HCT116 (cell line): ENCODE results near the gene ITGA11. TPM values are rescaled to one million over a fixed set of nuclear protein-coding genes. Genes with fewer than 3 reads are reported as not detected.

Experiments
- ATAC-seq: fragments of 200-7000 bp; cut with Tn5 transposase; 2 replicates; pipeline ENCODE4 v1.9.1; 2020; ENCODE audit warnings: mild to moderate bottlenecking, moderate library complexity
- BruUV-seq: library from RNA; stranded (reverse); fragments of 400-500 nt; replicated peaks from 2 replicates; lab custom pipeline; 2021; lab: Mats Ljungman, UMichigan
- CTCF ChIA-PET: fragments of 300-600 bp; sonication (Branson Sonifier 250); formaldehyde crosslinking; loops from one replicate; lab custom pipeline; 2021; ENCODE audit warnings: antibody characterized with exemption; lab: Charles Lee
- POLR2A ChIA-PET: fragments of 300-600, 350-600 bp; sonication (Branson Sonifier 250); formaldehyde crosslinking; loops from one replicate; lab custom pipeline; 2021; ENCODE audit warnings: antibody characterized with exemption; lab: Charles Lee
- RAD21 ChIA-PET, 2 experiments: fragments of 300-600 bp; sonication (Branson Sonifier 250); formaldehyde crosslinking; loops; one replicate each; lab custom pipeline; 2023; ENCODE audit warnings: low total read pairs in 2 of 2; ENCODE audit not compliant: uncharacterized antibody in 2 of 2, unreplicated experiment in 2 of 2, low non-redundant PET in 1 of 2; lab: Charles Lee
- DNase-seq: peaks from one replicate; pipeline ENCODE4 v3.0.0-alpha.2; 2010; ENCODE audit warnings: low read depth, low spot score
- H2AFZ ChIP-seq: fragments of 200-600 bp; shearing (Covaris generic), sonication (generic); 2 replicates; pipeline ENCODE4 v1.6.1; 2017; ENCODE audit warnings: low read depth, mixed run types, mixed read lengths, antibody characterized with exemption, low read length; ENCODE audit not compliant: poor library complexity, severe bottlenecking
- H3K27ac ChIP-seq: 2 replicates; pipeline ENCODE4 v1.5.1; 2012; ENCODE audit warnings: low read depth, low read length
- H3K27me3 ChIP-seq: fragments of 200-600 bp; sonication (generic); 2 replicates; pipeline ENCODE4 v1.6.1; 2016; ENCODE audit warnings: mixed run types, low read length, mixed read lengths; ENCODE audit not compliant: insufficient read depth
- H3K36me3 ChIP-seq, 2 experiments: fragments of 200-500 bp in 1 of 2; fragments of 200-600 bp in 1 of 2; sonication (Bioruptor generic) in 1 of 2; sonication (generic) in 1 of 2; 2 replicates each; pipeline versions ENCODE4 v1.5.1 to v1.6.1; 2014 to 2016; ENCODE audit warnings: low read length in 2 of 2, inconsistent platforms in 1 of 2, mixed read lengths in 1 of 2, mixed run types in 1 of 2; ENCODE audit not compliant: insufficient read depth in 2 of 2, control insufficient read depth in 1 of 2
- H3K4me1 ChIP-seq, 2 experiments: fragments of 200-600 bp in 1 of 2; sonication (generic) in 1 of 2; 2 replicates each; pipeline versions ENCODE4 v1.5.1 to v1.6.1; 2012 to 2017; ENCODE audit warnings: low read length in 2 of 2, inconsistent platforms in 1 of 2, mild to moderate bottlenecking in 1 of 2, mixed read lengths in 1 of 2, mixed run types in 1 of 2, moderate library complexity in 1 of 2; ENCODE audit not compliant: insufficient read depth in 2 of 2, control insufficient read depth in 1 of 2
- H3K4me2 ChIP-seq: fragments of 200-600 bp; sonication (generic); 2 replicates; pipeline ENCODE4 v1.6.1; 2017; ENCODE audit warnings: mixed run types, low read length, mixed read lengths
- H3K4me3 ChIP-seq, 2 experiments: fragments of 200-600 bp in 1 of 2; sonication (generic) in 1 of 2; replicated peaks in 1 of 2; 2 replicates each; pipeline ENCODE4 v1.5.1; 2011 to 2016; ENCODE audit warnings: low read length in 2 of 2, control low read depth in 1 of 2, low read depth in 1 of 2, mild to moderate bottlenecking in 1 of 2, mixed read lengths in 1 of 2, mixed run types in 1 of 2
- H3K79me2 ChIP-seq: fragments of 200-600 bp; sonication (generic); 2 replicates; pipeline ENCODE4 v1.6.1; 2017; ENCODE audit warnings: mild to moderate bottlenecking, mixed run types, low read length, moderate library complexity, mixed read lengths; ENCODE audit not compliant: insufficient read depth
- H3K9ac ChIP-seq: fragments of 200-600 bp; sonication (generic); 2 replicates; pipeline ENCODE4 v1.6.1; 2016; ENCODE audit warnings: low read length, mixed read lengths
- H3K9me2 ChIP-seq: fragments of 200-600 bp; sonication (generic), shearing (Covaris generic); 2 replicates; pipeline ENCODE4 v1.6.1; 2017; ENCODE audit warnings: mixed run types, mild to moderate bottlenecking, moderate library complexity; ENCODE audit not compliant: insufficient read depth
- H3K9me3 ChIP-seq, 2 experiments: fragments of 200-500 bp in 1 of 2; fragments of 200-600 bp in 1 of 2; sonication (Bioruptor generic) in 1 of 2; sonication (generic) in 1 of 2; 2 replicates each; pipeline ENCODE4 v1.6.1; 2014 to 2017; ENCODE audit warnings: low read length in 2 of 2, mixed read lengths in 2 of 2, inconsistent platforms in 1 of 2, low read depth in 1 of 2, mild to moderate bottlenecking in 1 of 2, mixed run types in 1 of 2, moderate library complexity in 1 of 2; ENCODE audit not compliant: control insufficient read depth in 1 of 2, insufficient read depth in 1 of 2
- H4K20me1 ChIP-seq: fragments of 200-600 bp; sonication (generic), shearing (Covaris generic); 2 replicates; pipeline ENCODE4 v1.6.1; 2017; ENCODE audit warnings: mixed run types, mild to moderate bottlenecking, moderate library complexity; ENCODE audit not compliant: insufficient read depth
- ATF3 ChIP-seq: IDR thresholded peaks from 2 replicates; pipeline ENCODE4 v1.6.1; 2012
- CBX3 ChIP-seq: IDR thresholded peaks from 2 replicates; pipeline ENCODE4 v1.6.1; 2012; ENCODE audit warnings: low read depth
- EGR1 ChIP-seq: IDR thresholded peaks from 2 replicates; pipeline ENCODE4 v1.6.1; 2012; ENCODE audit warnings: low read depth
- EZH2phosphoT487 ChIP-seq: fragments of 200-600 bp; IDR thresholded peaks from 2 replicates; pipeline ENCODE4 v1.6.1; 2018; ENCODE audit warnings: antibody characterized with exemption, borderline replicate concordance
- FOSL1 ChIP-seq: IDR thresholded peaks from 2 replicates; pipeline ENCODE4 v1.6.1; 2012; ENCODE audit warnings: low read depth
- JUND ChIP-seq: IDR thresholded peaks from 2 replicates; pipeline ENCODE4 v1.6.1; 2012
- POLR2A ChIP-seq: IDR thresholded peaks from 2 replicates; pipeline ENCODE4 v1.7.0; 2011; ENCODE audit warnings: borderline replicate concordance; ENCODE audit not compliant: insufficient read depth, insufficient read length; ENCODE audit errors: extremely low read depth
- RAD21 ChIP-seq: IDR thresholded peaks from 2 replicates; pipeline ENCODE4 v1.6.1; 2012; ENCODE audit warnings: low read depth, mild to moderate bottlenecking
- SP1 ChIP-seq: IDR thresholded peaks from 2 replicates; pipeline ENCODE4 v1.6.1; 2012; ENCODE audit warnings: low read depth
- SRF ChIP-seq: IDR thresholded peaks from 2 replicates; pipeline ENCODE4 v1.6.1; 2012; ENCODE audit warnings: low read depth
- TCF7L2 ChIP-seq: IDR thresholded peaks from 2 replicates; pipeline ENCODE4 v1.7.0; 2011; ENCODE audit warnings: borderline replicate concordance, inconsistent platforms; ENCODE audit not compliant: insufficient read depth, insufficient read length; ENCODE audit errors: extremely low read depth
- ZFX ChIP-seq: fragments of 450-650 bp; IDR thresholded peaks from 2 replicates; pipeline ENCODE4 v1.6.1; 2017
- ZNF274 ChIP-seq: fragments of 200-500 bp; sonication (Bioruptor generic); IDR thresholded peaks from 2 replicates; pipeline ENCODE4 v1.6.1; 2014; ENCODE audit warnings: mild to moderate bottlenecking, low read depth, low read length, inconsistent platforms
- intact Hi-C: fragments of 100-400 bp; cut with micrococcal nuclease; formaldehyde crosslinking; loops from 2 replicates; pipeline ENCODE4 v1.10.0; 2022
- total RNA-seq: library from RNA; stranded (reverse); gene quantifications from one replicate; pipeline ENCODE4 v1.2.1, GENCODE V29; 2021; ENCODE audit not compliant: unreplicated experiment
- TF ChIP-seq, protein P1 (sequence below), 3 experiments: fragments of 200-600 bp in 1 of 3; sonication (generic) in 1 of 3; IDR thresholded peaks in 2 of 3; conservative IDR thresholded peaks in 1 of 3; 2 replicates each; pipeline ENCODE4 v1.5.1; 2012 to 2017; ENCODE audit warnings: low read depth in 2 of 3, low read length in 2 of 3, antibody characterized with exemption in 1 of 3, borderline replicate concordance in 1 of 3, control low read depth in 1 of 3, mild to moderate bottlenecking in 1 of 3, mixed read lengths in 1 of 3, mixed run types in 1 of 3, moderate library complexity in 1 of 3; ENCODE audit not compliant: insufficient read depth in 1 of 3
- TF ChIP-seq, protein P2 (sequence below): IDR thresholded peaks from 2 replicates; pipeline ENCODE4 v1.6.1; 2011; ENCODE audit warnings: mild to moderate bottlenecking, low read length, moderate library complexity; ENCODE audit not compliant: insufficient replicate concordance; ENCODE audit errors: extremely low read depth
- TF ChIP-seq, protein P3 (sequence below): IDR thresholded peaks from 2 replicates; pipeline ENCODE4 v1.6.1; 2012
- TF ChIP-seq, protein P4 (sequence below): IDR thresholded peaks from 2 replicates; pipeline ENCODE4 v1.6.1; 2012; ENCODE audit warnings: low read depth

Gene ITGA11
- total RNA-seq, 1 experiment from 2014 or later = not detected

GRCh38 chr15:68332266-68332665, 99.7 kb downstream of the ITGA11 start:
- ATAC-seq (no peak), DNase-seq (no peak)
- RAD21 ChIA-PET = no interaction called here
- Histone ChIP-seq H3K4me2 (no peak overlapping the region), H3K79me2 (no peaks in the 10 kb centered on the region), H2AFZ (no peak overlapping the region), H3K9me2 (no peaks in the 10 kb centered on the region), H4K20me1 (no peaks in the 10 kb centered on the region), H3K4me1 (peaks cover 0 to 8% of the 10 kb centered on the region in 2 experiments; a peak in 2 of 4 replicates), H3K36me3 (no peaks in the 10 kb centered on the region), H3K9ac (no peak overlapping the region), H3K4me3 (no peak overlapping the region), H3K27ac (no peak overlapping the region), H3K27me3 (peaks cover 4% of the 10 kb centered on the region; the same call in 1 of the 2 replicates), H3K9me3 (no peaks in the 10 kb centered on the region)
- no peak for TF ChIP-seq TCF7L2
- no peak for TF ChIP-seq CBX3
- TF ChIP-seq RAD21 = no peak
- TF ChIP-seq, protein P1, sequence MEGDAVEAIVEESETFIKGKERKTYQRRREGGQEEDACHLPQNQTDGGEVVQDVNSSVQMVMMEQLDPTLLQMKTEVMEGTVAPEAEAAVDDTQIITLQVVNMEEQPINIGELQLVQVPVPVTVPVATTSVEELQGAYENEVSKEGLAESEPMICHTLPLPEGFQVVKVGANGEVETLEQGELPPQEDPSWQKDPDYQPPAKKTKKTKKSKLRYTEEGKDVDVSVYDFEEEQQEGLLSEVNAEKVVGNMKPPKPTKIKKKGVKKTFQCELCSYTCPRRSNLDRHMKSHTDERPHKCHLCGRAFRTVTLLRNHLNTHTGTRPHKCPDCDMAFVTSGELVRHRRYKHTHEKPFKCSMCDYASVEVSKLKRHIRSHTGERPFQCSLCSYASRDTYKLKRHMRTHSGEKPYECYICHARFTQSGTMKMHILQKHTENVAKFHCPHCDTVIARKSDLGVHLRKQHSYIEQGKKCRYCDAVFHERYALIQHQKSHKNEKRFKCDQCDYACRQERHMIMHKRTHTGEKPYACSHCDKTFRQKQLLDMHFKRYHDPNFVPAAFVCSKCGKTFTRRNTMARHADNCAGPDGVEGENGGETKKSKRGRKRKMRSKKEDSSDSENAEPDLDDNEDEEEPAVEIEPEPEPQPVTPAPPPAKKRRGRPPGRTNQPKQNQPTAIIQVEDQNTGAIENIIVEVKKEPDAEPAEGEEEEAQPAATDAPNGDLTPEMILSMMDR (IDR thresholded peaks at IDR 0.05 in 2 of 3, conservative IDR thresholded peaks at IDR 0.05 in 1 of 3; ENCODE audit: borderline replicate concordance in 1 of 3, insufficient read depth in 1 of 3, low read depth in 2 of 3, low read length in 2 of 3) = no peak
- no peak for TF ChIP-seq JUND
- TF ChIP-seq, protein P2, sequence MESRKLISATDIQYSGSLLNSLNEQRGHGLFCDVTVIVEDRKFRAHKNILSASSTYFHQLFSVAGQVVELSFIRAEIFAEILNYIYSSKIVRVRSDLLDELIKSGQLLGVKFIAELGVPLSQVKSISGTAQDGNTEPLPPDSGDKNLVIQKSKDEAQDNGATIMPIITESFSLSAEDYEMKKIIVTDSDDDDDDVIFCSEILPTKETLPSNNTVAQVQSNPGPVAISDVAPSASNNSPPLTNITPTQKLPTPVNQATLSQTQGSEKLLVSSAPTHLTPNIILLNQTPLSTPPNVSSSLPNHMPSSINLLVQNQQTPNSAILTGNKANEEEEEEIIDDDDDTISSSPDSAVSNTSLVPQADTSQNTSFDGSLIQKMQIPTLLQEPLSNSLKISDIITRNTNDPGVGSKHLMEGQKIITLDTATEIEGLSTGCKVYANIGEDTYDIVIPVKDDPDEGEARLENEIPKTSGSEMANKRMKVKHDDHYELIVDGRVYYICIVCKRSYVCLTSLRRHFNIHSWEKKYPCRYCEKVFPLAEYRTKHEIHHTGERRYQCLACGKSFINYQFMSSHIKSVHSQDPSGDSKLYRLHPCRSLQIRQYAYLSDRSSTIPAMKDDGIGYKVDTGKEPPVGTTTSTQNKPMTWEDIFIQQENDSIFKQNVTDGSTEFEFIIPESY = no peak
- no peak for TF ChIP-seq SP1
- no peak for TF ChIP-seq ATF3
- TF ChIP-seq, protein P3, sequence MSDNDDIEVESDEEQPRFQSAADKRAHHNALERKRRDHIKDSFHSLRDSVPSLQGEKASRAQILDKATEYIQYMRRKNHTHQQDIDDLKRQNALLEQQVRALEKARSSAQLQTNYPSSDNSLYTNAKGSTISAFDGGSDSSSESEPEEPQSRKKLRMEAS = no peak
- TF ChIP-seq FOSL1 = no peak
- no peak for TF ChIP-seq EZH2phosphoT487
- TF ChIP-seq EGR1 = no peak
- no peak for TF ChIP-seq SRF
- TF ChIP-seq ZFX = no peak
- TF ChIP-seq, protein P4, sequence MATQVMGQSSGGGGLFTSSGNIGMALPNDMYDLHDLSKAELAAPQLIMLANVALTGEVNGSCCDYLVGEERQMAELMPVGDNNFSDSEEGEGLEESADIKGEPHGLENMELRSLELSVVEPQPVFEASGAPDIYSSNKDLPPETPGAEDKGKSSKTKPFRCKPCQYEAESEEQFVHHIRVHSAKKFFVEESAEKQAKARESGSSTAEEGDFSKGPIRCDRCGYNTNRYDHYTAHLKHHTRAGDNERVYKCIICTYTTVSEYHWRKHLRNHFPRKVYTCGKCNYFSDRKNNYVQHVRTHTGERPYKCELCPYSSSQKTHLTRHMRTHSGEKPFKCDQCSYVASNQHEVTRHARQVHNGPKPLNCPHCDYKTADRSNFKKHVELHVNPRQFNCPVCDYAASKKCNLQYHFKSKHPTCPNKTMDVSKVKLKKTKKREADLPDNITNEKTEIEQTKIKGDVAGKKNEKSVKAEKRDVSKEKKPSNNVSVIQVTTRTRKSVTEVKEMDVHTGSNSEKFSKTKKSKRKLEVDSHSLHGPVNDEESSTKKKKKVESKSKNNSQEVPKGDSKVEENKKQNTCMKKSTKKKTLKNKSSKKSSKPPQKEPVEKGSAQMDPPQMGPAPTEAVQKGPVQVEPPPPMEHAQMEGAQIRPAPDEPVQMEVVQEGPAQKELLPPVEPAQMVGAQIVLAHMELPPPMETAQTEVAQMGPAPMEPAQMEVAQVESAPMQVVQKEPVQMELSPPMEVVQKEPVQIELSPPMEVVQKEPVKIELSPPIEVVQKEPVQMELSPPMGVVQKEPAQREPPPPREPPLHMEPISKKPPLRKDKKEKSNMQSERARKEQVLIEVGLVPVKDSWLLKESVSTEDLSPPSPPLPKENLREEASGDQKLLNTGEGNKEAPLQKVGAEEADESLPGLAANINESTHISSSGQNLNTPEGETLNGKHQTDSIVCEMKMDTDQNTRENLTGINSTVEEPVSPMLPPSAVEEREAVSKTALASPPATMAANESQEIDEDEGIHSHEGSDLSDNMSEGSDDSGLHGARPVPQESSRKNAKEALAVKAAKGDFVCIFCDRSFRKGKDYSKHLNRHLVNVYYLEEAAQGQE = no peak
- TF ChIP-seq ZNF274 = no peak
- TF ChIP-seq POLR2A = no peak
- BruUV-seq = no TSS peak
- CTCF ChIA-PET = no interaction called here
- intact Hi-C loops = no loop called here
- POLR2A ChIA-PET = no interaction called here
